Parathyroid adenoma (tissue), 2 donors: ENCODE results near the gene BAHCC1.

Experiments used
- H2AFZ ChIP-seq: fragments of 300-600 bp; sonication (generic); one replicate; pipeline ENCODE4 v1.7.0; 2017; ENCODE audit warnings: antibody characterized with exemption, mild to moderate bottlenecking
- H3K27ac ChIP-seq: fragments of 300-600 bp; sonication (generic); one replicate; pipeline ENCODE4 v1.7.0; 2017
- H3K27me3 ChIP-seq: fragments of 300-600 bp; sonication (generic); one replicate; pipeline ENCODE4 v1.7.0; 2017; ENCODE audit warnings: low read length; ENCODE audit not compliant: control insufficient read depth, insufficient read depth
- H3K36me3 ChIP-seq: fragments of 300-600 bp; sonication (generic); one replicate; pipeline ENCODE4 v1.7.0; 2017; ENCODE audit warnings: low read length; ENCODE audit not compliant: control insufficient read depth, insufficient read depth
- H3K4me1 ChIP-seq: fragments of 300-600 bp; sonication (generic); one replicate; pipeline ENCODE4 v1.7.0; 2017; ENCODE audit warnings: control low read depth
- H3K4me2 ChIP-seq: fragments of 300-600 bp; sonication (generic); one replicate; pipeline ENCODE4 v1.7.0; 2017; ENCODE audit warnings: low read length
- H3K4me3 ChIP-seq: fragments of 300-600 bp; sonication (generic); one replicate; pipeline ENCODE4 v1.7.0; 2017; ENCODE audit warnings: low read depth, low read length
- H3K79me2 ChIP-seq: fragments of 300-600 bp; sonication (generic); one replicate; pipeline ENCODE4 v1.7.0; 2017; ENCODE audit warnings: control low read depth
- H3K9ac ChIP-seq: fragments of 300-600 bp; sonication (generic); one replicate; pipeline ENCODE4 v1.7.0; 2017; ENCODE audit warnings: mild to moderate bottlenecking
- H3K9me3 ChIP-seq: fragments of 300-600 bp; sonication (generic); one replicate; pipeline ENCODE4 v1.7.0; 2017; ENCODE audit warnings: low read length; ENCODE audit not compliant: control insufficient read depth
- TF ChIP-seq, protein P1 (sequence below): fragments of 300-600 bp; sonication (generic); IDR thresholded peaks from one replicate; pipeline ENCODE4 v1.7.0; 2017; ENCODE audit warnings: antibody characterized with exemption, mild to moderate bottlenecking
- donor health status: primary hyperparathyroidism.

BAHCC1 gene

DNA sequence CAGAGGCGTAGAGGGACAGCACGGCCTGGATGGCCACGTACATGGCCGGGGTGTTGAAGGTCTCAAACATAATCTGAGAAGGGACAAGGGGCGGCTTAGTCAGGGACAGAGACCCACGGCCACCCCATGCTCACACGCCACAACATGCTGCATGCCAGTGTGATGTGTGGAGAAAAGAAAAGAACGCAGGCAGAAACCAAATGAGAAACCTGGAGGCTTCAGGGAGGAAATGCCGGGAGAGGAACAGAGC is 116.2 kb downstream of the BAHCC1 start:
- peak overlapping the region; percentile 90 for H3K27ac ChIP-seq
- peak overlapping the region; percentile 93 for H3K4me2 ChIP-seq
- no peaks in the 10 kb centered on the region for H3K27me3 ChIP-seq
- no peak overlapping the region for H2AFZ ChIP-seq
- H3K36me3 ChIP-seq, result no peaks in the 10 kb centered on the region
- H3K4me1 ChIP-seq, result peaks cover 11% of the 10 kb centered on the region
- peaks cover 11% of the 10 kb centered on the region for H3K79me2 ChIP-seq
- H3K9me3 ChIP-seq, result no peaks in the 10 kb centered on the region
- TF ChIP-seq, protein P1, sequence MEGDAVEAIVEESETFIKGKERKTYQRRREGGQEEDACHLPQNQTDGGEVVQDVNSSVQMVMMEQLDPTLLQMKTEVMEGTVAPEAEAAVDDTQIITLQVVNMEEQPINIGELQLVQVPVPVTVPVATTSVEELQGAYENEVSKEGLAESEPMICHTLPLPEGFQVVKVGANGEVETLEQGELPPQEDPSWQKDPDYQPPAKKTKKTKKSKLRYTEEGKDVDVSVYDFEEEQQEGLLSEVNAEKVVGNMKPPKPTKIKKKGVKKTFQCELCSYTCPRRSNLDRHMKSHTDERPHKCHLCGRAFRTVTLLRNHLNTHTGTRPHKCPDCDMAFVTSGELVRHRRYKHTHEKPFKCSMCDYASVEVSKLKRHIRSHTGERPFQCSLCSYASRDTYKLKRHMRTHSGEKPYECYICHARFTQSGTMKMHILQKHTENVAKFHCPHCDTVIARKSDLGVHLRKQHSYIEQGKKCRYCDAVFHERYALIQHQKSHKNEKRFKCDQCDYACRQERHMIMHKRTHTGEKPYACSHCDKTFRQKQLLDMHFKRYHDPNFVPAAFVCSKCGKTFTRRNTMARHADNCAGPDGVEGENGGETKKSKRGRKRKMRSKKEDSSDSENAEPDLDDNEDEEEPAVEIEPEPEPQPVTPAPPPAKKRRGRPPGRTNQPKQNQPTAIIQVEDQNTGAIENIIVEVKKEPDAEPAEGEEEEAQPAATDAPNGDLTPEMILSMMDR, result no peak
- H3K4me3 ChIP-seq, result peak overlapping the region; percentile 93
- no peak overlapping the region for H3K9ac ChIP-seq

- Histone ChIP-seq H3K27ac (peak overlapping the region; percentile 90), H3K9me3 (no peaks in the 10 kb centered on the region), H3K36me3 (no peaks in the 10 kb centered on the region), H3K4me2 (peak overlapping the region; percentile 93), H3K4me3 (peak overlapping the region; percentile 93), H3K4me1 (peaks cover 11% of the 10 kb centered on the region), H3K9ac (peak overlapping the region; percentile 84), H3K27me3 (no peaks in the 10 kb centered on the region), H2AFZ (no peak overlapping the region), H3K79me2 (peaks cover 11% of the 10 kb centered on the region)
- TF ChIP-seq, protein P1, result no peak
Observed at GRCh38 chr17:81511804-81512561, 116.7 kb downstream of the BAHCC1 start.

DNA sequence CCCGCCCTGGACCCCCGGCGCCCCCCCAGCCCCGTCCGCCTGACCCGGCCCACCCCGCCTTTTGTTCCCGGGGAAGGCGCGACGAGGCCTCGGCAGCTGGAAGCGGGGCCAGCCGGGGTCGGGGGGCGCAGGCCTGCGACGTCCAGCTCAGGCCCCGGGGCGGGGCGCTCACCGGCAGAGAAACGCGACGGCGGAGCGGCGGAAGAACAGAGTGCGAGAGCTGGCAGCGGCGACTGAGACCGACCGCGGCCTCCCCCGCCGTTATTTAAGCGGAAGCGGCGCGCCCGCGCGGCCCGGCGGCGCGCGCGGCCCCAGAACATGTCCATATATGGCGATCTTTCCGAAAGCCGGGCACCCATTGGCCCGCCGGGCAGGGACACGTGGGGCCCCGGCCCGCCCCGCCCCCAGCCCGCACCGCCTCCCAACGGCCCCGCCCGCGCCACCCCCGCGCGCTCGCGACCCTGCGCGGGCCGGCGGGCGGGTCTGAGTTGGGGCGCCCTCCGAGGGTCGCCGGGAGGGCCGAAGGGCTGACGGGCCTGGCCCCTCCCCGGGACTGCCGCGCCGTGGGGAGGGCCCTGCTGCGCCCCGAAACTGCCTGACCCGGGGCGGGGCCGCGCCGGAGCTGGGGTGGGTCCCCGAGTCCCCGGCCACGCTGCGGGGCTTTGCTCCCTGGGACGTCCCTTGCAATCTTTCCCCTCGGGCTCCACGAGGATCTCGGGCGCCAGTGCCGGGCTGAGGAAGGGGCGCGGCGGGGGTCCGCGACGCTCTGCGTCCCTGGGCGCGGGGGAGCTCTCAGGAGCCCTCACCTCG is 117.5 kb downstream of the BAHCC1 start, which contains the start of gene ACTG1:
Gene ACTG1, minus strand, starts transcription at position 238 of the 810 bp plus-strand sequence. CDS start 445 bp downstream, outside the sequence.
- Histone ChIP-seq H3K36me3 (no peaks in the 10 kb centered on the region), H2AFZ (peak within 1 kb of the TSS; percentile 67), H3K27me3 (no peaks in the 10 kb centered on the region), H3K4me1 (peaks cover 11% of the 10 kb centered on the region), H3K4me3 (peak within 1 kb of the TSS; percentile 93), H3K9me3 (no peaks in the 10 kb centered on the region), H3K9ac (peak within 1 kb of the TSS; percentile 99), H3K79me2 (peaks cover 11% of the 10 kb centered on the region), H3K27ac (peak within 1 kb of the TSS; percentile 100), H3K4me2 (peak within 1 kb of the TSS; percentile 99)
- TF ChIP-seq, protein P1, result no peak

GRCh38 chr17:81513372-81513752 is 118.1 kb downstream of the BAHCC1 start:
- Histone ChIP-seq H3K4me3 (peak overlapping the region; percentile 87), H3K4me2 (peak overlapping the region; percentile 99), H3K27ac (peak overlapping the region; percentile 100), H2AFZ (peak overlapping the region; percentile 67), H3K4me1 (peaks cover 11% of the 10 kb centered on the region), H3K36me3 (no peaks in the 10 kb centered on the region), H3K27me3 (no peaks in the 10 kb centered on the region), H3K79me2 (peaks cover 11% of the 10 kb centered on the region), H3K9ac (peak overlapping the region; percentile 99), H3K9me3 (no peaks in the 10 kb centered on the region)
- TF ChIP-seq, protein P1, result no peak
